Measurements from ENCODE around the gene GATAD2A. TPM values are rescaled to one million over a fixed set of nuclear protein-coding genes. Genes with fewer than 3 reads are reported as not detected.

Gene GATAD2A
- total and polyA plus RNA-seq, 2 donors (not counting 1 experiment from before 2014, with no cell fraction given) = 31.7 to 63.5 TPM

DNA sequence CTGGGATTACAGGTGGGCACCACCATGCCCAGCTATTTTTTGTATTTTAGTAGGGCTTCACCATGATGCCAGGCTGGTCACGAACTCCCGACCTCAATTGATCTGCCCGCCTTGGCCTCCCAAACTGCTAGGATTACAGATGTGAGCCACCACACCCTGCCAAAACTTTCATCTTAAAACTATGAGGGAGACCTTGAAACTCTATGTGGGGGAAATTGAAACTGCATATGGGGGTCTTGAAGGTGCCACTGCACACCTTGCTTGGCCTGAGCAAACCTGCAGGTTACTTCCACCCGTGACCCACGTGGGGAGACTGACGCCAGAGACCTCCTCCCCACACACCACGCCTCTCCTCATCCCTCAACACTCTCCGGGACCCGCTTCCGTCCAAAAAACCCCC is 148.2 kb downstream of the GATAD2A start:
- Histone ChIP-seq H3K4me3 (replicated peaks in 1 of 4; ENCODE audit: control extremely low read depth in 1 of 4, insufficient read depth in 1 of 4, low read depth in 3 of 4, low read length in 4 of 4) (no peak overlapping the region), H3K27ac (ENCODE audit: insufficient read depth, low read length) (no peak overlapping the region)

DNA sequence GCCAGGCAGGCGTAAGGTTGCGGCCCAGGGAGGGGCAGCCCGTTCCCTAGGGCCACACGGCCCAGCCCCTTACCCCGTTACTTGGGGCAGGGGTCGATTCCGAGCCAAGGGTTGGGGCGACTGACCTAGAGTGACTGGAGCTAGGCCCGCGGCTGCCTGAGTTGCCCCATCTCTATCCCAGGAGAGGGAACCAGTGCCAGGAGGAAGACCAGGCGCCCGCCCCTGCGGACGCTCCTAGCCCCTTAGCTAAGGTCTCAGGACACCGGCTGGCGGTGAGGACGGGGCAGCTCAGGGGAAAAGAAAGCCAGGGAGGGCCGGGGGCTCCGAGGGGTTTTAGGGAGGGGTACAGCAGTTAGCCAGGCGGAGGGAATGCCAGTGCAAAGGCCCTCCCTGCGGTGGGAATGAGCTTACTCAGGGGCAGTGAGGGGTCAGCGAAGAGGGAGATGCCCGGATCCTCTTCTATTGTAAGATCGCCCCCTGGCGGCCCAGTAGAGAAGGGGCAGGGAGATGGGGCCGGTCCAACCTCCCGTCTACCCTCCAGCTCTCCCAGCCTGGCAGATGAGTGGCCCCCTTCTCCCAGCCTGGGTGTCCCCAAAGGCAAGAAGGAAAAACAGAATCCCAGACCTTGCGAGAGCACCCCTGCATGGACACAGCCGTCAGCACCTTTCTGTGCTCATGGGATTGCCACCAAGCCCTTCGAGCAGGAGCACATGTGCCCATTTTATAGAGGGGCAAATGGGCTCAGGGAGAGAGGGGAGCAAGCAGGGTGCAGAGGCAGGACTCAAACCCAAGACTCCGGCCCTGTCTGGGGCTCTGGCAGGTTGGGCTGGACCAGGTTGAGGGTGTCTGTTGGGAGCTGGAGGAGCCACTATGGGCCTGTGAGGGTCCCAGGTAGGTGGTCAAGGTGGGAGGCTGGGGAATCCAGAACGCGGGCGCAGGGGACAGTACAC is 148.9 kb downstream of the GATAD2A start:
- peak; percentile 35 to 36 for DNase-seq (ENCODE audit: low read depth in 2 of 2)

More for the DNA sequence above, 148.2 kb downstream of the GATAD2A start:
- DNase-seq (ENCODE audit: low read depth in 2 of 2) = no peak
- H3K27me3 ChIP-seq (ENCODE audit: control insufficient read depth, insufficient read depth, low read length) = peaks cover 4% of the 10 kb centered on the region
- no peaks in the 10 kb centered on the region for H4K20me1 ChIP-seq (ENCODE audit: control insufficient read depth, extremely low read depth, insufficient read depth, low read length)
- no peak overlapping the region for H2AFZ ChIP-seq (ENCODE audit: low read length)
- no peak overlapping the region for H3K9ac ChIP-seq (ENCODE audit: insufficient read depth, low read length)
- no peaks in the 10 kb centered on the region for H3K36me3 ChIP-seq (ENCODE audit: control insufficient read depth, insufficient read depth, low read length)
- no peaks in the 10 kb centered on the region for H3K79me2 ChIP-seq (ENCODE audit: control insufficient read depth, insufficient read depth, low read length)
- no peak overlapping the region for H3K4me2 ChIP-seq (ENCODE audit: extremely low read depth, insufficient read depth, low read length)
- H3K9me3 ChIP-seq (ENCODE audit: control insufficient read depth, insufficient read depth, low read depth, low read length) = no peaks in the 10 kb centered on the region
- TF ChIP-seq EZH2 (IDR thresholded peaks at IDR 0.05; ENCODE audit: low read length, missing control alignments) = no peak
- TF ChIP-seq, protein P1, sequence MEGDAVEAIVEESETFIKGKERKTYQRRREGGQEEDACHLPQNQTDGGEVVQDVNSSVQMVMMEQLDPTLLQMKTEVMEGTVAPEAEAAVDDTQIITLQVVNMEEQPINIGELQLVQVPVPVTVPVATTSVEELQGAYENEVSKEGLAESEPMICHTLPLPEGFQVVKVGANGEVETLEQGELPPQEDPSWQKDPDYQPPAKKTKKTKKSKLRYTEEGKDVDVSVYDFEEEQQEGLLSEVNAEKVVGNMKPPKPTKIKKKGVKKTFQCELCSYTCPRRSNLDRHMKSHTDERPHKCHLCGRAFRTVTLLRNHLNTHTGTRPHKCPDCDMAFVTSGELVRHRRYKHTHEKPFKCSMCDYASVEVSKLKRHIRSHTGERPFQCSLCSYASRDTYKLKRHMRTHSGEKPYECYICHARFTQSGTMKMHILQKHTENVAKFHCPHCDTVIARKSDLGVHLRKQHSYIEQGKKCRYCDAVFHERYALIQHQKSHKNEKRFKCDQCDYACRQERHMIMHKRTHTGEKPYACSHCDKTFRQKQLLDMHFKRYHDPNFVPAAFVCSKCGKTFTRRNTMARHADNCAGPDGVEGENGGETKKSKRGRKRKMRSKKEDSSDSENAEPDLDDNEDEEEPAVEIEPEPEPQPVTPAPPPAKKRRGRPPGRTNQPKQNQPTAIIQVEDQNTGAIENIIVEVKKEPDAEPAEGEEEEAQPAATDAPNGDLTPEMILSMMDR (conservative IDR thresholded peaks at IDR 0.05 in 1 of 2, IDR thresholded peaks at IDR 0.05 in 1 of 2; ENCODE audit: low read depth in 1 of 2, low read length in 2 of 2) = no peak
- H3K4me1 ChIP-seq (ENCODE audit: control insufficient read depth, extremely low read depth, insufficient read depth, low read length) = no peaks in the 10 kb centered on the region

DNA sequence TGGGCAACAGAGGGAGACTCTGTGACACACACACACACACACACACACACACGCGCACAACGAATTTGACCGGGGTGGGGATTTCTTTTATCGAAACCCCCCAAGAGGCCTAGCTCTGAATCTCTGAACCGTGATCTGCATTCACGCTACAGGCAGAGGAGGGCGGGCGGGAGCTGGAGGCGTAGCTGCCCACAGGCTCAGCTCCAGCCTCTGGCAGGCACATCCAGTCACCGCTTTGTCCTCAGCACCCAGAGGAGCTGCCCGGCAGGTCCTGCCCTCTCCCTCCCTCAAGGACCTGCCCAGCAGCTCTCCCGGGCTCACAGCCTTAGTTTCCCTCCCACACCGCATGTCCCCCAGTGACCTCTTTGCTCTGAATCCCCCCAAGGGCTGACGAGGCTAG is 152.6 kb downstream of the GATAD2A start:
- Histone ChIP-seq H2AFZ (ENCODE audit: low read length) (no peak overlapping the region), H3K27ac (ENCODE audit: insufficient read depth, low read length) (no peak overlapping the region), H3K9ac (ENCODE audit: insufficient read depth, low read length) (no peak overlapping the region), H3K4me2 (ENCODE audit: extremely low read depth, insufficient read depth, low read length) (no peak overlapping the region), H3K27me3 (ENCODE audit: control insufficient read depth, insufficient read depth, low read length) (no peaks in the 10 kb centered on the region), H3K9me3 (ENCODE audit: control insufficient read depth, insufficient read depth, low read depth, low read length) (no peaks in the 10 kb centered on the region), H3K36me3 (ENCODE audit: control insufficient read depth, insufficient read depth, low read length) (no peaks in the 10 kb centered on the region), H3K4me1 (ENCODE audit: control insufficient read depth, extremely low read depth, insufficient read depth, low read length) (no peaks in the 10 kb centered on the region), H4K20me1 (ENCODE audit: control insufficient read depth, extremely low read depth, insufficient read depth, low read length) (no peaks in the 10 kb centered on the region), H3K79me2 (ENCODE audit: control insufficient read depth, insufficient read depth, low read length) (no peaks in the 10 kb centered on the region), H3K4me3 (replicated peaks in 1 of 4; ENCODE audit: control extremely low read depth in 1 of 4, insufficient read depth in 1 of 4, low read depth in 3 of 4, low read length in 4 of 4) (no peak overlapping the region)
- DNase-seq (ENCODE audit: low read depth in 2 of 2) = no peak
- TF ChIP-seq EZH2 (IDR thresholded peaks at IDR 0.05; ENCODE audit: low read length, missing control alignments) = no peak
- TF ChIP-seq, protein P1 (conservative IDR thresholded peaks at IDR 0.05 in 1 of 2, IDR thresholded peaks at IDR 0.05 in 1 of 2; ENCODE audit: low read depth in 1 of 2, low read length in 2 of 2) = no peak

More for the DNA sequence above, 148.9 kb downstream of the GATAD2A start:
- Histone ChIP-seq H3K4me3 (replicated peaks in 1 of 4; ENCODE audit: control extremely low read depth in 1 of 4, insufficient read depth in 1 of 4, low read depth in 3 of 4, low read length in 4 of 4) (no peak overlapping the region), H3K4me2 (ENCODE audit: extremely low read depth, insufficient read depth, low read length) (no peak overlapping the region), H3K27me3 (ENCODE audit: control insufficient read depth, insufficient read depth, low read length) (no peaks in the 10 kb centered on the region), H2AFZ (ENCODE audit: low read length) (no peak overlapping the region), H3K9me3 (ENCODE audit: control insufficient read depth, insufficient read depth, low read depth, low read length) (no peaks in the 10 kb centered on the region), H3K27ac (ENCODE audit: insufficient read depth, low read length) (no peak overlapping the region), H4K20me1 (ENCODE audit: control insufficient read depth, extremely low read depth, insufficient read depth, low read length) (no peaks in the 10 kb centered on the region), H3K4me1 (ENCODE audit: control insufficient read depth, extremely low read depth, insufficient read depth, low read length) (no peaks in the 10 kb centered on the region), H3K9ac (ENCODE audit: insufficient read depth, low read length) (no peak overlapping the region), H3K79me2 (ENCODE audit: control insufficient read depth, insufficient read depth, low read length) (no peaks in the 10 kb centered on the region), H3K36me3 (ENCODE audit: control insufficient read depth, insufficient read depth, low read length) (no peaks in the 10 kb centered on the region)
- TF ChIP-seq EZH2 (IDR thresholded peaks at IDR 0.05; ENCODE audit: low read length, missing control alignments) = no peak
- TF ChIP-seq, protein P1 (conservative IDR thresholded peaks at IDR 0.05 in 1 of 2, IDR thresholded peaks at IDR 0.05 in 1 of 2; ENCODE audit: low read depth in 1 of 2, low read length in 2 of 2) = peak; percentile 50 to 75

Measured in fibroblast of lung (primary cell).